COLO668 (cell line): ENCODE data around the gene HLA-B.
"Not testable (repeated sequence)": the region's sequence is repeated elsewhere in the genome, so short reads cannot be mapped to it uniquely, and the experiment has no call there.

Source experiments
- DNase-seq: peaks from one replicate; lab custom pipeline; 2025; ENCODE audit not compliant: unreplicated experiment; lab: John Stamatoyannopoulos, UW

Gene HLA-B

GRCh38 chr6:31356946-31357466, at the start of gene HLA-B:
TSS of gene HLA-B (minus strand) at chr6:31357179. CDS start at chr6:31357158, 21 bp downstream.
- peak; percentile 57 for DNase-seq

GRCh38 chr6:31405996-31406395, 49.0 kb upstream of the HLA-B start:
- DNase-seq = no peak

GRCh38 chr6:31404061-31404364, 47.0 kb upstream of the HLA-B start:
- not testable (repeated sequence) for DNase-seq

- peak; percentile 7 for DNase-seq
These were observed 46.5 kb upstream of the HLA-B start, which contains the start of gene MICA for GRCh38 chr6:31403283-31404060. TSS of gene MICA (plus strand) at chr6:31403595. CDS start at chr6:31403633, 38 bp downstream.

- DNase-seq = no peak
These were observed 45.6 kb upstream of the HLA-B start for GRCh38 chr6:31402324-31403282.

- DNase-seq = no peak
These were observed 44.4 kb upstream of the HLA-B start for GRCh38 chr6:31401403-31401802.

GRCh38 chr6:31400467-31401289, 43.7 kb upstream of the HLA-B start:
- DNase-seq = no peak

- DNase-seq = peak; percentile 47
These were observed 42.8 kb upstream of the HLA-B start for GRCh38 chr6:31399589-31400466.

GRCh38 chr6:31397901-31398525, 41.0 kb upstream of the HLA-B start:
- no peak for DNase-seq

GRCh38 chr6:31397153-31397499, 40.1 kb upstream of the HLA-B start:
- not testable (repeated sequence) for DNase-seq

GRCh38 chr6:31396422-31397152, 39.6 kb upstream of the HLA-B start:
- peak; percentile 57 for DNase-seq

GRCh38 chr6:31395832-31396231, 38.9 kb upstream of the HLA-B start:
- DNase-seq = no peak

GRCh38 chr6:31394381-31394780, 37.4 kb upstream of the HLA-B start:
- DNase-seq = no peak

- DNase-seq = no peak
These were observed 37.0 kb upstream of the HLA-B start for GRCh38 chr6:31393932-31394331.

- not testable (repeated sequence) for DNase-seq
These were observed 32.8 kb upstream of the HLA-B start for GRCh38 chr6:31389802-31390132.

- not testable (repeated sequence) for DNase-seq
These were observed 32.2 kb upstream of the HLA-B start for GRCh38 chr6:31388916-31389801.

- no peak for DNase-seq
These were observed 30.0 kb upstream of the HLA-B start for GRCh38 chr6:31386977-31387376.

GRCh38 chr6:31386099-31386498, 29.1 kb upstream of the HLA-B start:
- no peak for DNase-seq
